ENCODE results near the gene SPDL1.
"Not testable (repeated sequence)": the region's sequence is repeated elsewhere in the genome, so short reads cannot be mapped to it uniquely, and the experiment has no call there.

Gene SPDL1

DNA sequence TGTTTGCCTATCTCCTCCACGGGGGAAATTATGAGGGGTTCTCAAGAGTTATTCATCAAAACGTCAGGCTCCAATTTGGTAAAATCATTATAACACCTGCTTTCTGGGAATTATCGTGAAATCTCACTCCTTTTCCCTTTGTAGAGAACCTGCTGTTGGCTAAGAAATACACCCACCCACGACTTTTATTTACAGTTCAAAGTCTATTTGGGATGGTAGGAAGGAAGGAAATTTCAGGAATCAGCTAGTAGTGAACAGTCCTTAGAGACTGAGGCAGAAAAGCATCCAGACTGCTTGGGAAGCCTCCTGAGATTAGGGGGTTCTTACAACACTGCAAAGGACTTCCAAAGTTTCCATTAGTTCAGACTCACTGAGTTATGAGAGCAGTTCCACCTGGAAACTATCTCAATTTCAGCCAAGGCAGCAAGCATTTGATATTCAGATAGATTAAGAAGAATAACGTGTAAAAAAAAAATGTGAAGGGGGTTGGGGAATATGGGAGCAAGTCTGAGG, 9.4 kb upstream of the SPDL1 start:
- no peak for DNase-seq

GRCh38 chr5:169576181-169576598, 7.4 kb upstream of the SPDL1 start:
- peak; percentile 96 for DNase-seq

- peak; percentile 59 for DNase-seq
These were observed 5.6 kb upstream of the SPDL1 start for GRCh38 chr5:169577951-169578350.

DNA sequence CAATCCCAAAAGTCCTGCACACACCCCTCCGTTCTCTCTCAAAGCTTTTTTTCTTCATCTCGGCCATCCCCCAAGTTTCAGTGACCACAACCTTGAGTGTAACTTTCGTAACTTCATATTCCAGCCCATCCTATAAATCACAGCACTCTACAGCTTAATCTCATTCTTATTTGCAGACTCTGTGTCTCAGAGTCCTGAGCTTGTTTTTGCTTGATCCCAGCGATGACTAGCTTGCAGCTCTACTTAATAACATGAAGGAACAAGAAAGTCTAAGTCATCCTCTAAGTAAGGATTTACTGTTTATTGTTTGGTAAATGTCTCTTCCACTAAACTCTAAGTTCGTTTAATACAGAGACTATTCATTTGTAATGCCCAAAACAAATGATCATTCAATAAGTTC, 2.6 kb upstream of the SPDL1 start:
- peak; percentile 17 for DNase-seq

GRCh38 chr5:169581580-169582227, 1.9 kb upstream of the SPDL1 start:
- DNase-seq, result peak; percentile 73

DNA sequence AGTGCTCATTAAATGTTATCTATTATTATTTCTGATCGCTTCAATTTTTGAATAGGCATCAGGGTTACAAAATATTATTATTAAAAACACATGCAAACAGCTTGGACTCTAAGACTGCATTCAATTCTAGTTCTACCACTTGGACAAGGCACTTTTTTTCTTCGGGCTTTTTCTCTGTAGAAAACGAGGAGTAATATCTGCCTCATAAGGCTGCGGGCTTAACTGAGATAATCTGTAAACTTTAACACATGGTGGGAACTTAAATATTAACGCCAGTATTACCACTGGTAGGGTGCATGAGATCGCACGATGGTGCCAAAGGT, 511 bp upstream of the SPDL1 start:
- no peak for DNase-seq

DNA sequence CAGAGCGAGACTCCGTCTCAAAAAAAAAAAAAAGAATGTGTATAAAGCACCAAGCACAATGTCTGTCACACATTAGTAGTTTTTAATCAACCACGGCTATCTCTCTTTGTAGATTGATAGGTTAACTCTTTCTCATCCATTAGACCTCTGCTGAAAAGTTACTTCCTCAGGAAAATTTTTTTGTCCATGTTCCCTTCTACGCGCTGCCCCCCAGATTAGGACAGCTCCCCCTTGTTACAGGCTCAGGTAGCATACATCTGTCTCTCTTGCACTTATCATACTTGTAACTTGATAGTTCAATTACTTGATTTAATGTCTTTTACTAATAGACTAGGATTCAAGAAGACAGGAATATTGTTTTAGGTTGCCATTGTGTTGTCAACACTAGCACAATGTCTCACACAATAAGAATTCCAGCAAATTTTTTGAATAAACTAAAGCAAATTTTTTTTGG, 1.5 kb downstream of the SPDL1 start:
- DNase-seq, result peak; percentile 25

DNA sequence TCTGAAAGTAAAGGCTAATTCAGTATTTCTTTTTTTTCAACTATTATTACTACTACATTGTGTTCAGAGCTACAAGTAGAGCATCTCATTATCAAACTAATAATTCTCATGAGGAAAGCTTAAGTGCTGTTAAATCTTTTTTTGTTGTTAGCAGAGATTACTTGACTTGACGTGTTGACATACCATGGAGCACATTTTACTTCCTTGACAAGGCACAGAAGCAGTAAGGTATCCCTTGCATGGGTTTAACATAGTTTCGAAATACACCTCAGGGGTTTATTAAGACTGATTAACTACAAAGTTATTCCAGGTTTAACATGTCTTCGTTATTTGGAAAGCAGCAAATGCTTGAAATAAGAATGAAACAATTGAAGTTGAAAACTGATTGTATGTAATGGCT, 7.0 kb downstream of the SPDL1 start:
- no peak for DNase-seq

GRCh38 chr5:169591636-169592035, 8.1 kb downstream of the SPDL1 start:
- peak; percentile 41 for DNase-seq

DNA sequence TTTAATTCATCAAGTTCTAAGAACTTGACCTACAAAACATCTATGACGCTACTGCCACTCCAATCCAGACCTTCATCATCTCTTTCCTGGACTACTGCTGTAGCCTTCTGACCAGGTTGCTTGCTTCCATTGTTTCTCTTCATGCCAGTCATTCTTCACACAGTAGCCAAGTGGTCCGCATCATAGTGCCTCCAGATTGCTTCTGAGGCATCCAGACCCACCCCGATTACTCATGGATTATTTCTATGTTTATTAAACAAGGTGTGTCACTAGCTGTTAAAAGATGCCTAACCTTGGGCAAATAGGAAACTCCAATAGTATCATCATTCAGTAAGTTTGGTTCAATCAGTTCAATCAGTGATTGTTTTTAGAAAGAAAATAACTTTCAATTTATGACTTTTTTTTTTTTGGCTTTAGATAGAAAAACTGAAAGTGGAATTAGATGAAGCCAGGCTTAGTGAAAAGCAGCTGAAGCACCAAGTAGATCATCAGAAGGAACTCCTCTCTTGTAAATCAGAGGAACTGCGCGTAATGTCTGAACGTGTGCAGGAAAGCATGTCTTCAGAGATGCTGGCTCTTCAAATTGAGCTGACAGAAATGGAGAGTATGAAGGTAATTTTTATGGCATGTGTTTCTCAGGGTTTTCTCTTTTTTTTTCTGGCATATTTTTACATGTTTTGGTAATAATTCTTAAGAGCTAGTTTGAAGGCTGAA, 9.5 kb downstream of the SPDL1 start:
- DNase-seq, result no peak

DNA sequence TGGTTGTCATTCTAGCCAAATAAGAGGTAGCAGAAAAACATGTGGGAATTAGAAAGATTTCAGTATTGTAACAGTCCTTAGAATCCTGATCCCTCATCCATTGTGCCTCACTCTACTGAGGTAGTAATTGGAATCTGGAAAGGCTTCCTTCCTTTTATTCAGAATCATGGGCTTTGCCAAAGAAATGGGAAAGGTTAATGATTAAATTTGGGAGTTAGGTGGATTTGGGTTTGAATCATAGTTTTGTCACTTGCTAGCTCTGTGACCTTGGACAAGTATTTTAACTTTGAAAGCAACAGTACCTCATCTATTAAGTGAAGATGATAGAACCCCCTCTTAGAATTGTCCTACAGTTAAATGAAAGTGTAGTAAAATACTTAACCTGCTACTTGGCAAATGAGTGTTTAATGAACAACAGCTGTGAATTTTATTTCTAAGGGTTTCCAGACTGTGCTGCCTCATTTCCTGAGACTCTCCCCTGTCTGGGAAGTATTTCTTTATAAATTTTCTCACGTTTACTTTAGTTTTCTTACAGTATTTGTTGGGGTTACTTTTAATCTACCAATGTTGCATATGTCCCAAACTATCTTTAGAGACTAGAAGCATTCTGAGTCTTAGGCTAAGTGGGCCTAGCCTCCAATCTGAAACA, 11.7 kb downstream of the SPDL1 start:
- DNase-seq, result peak; percentile 45

DNA sequence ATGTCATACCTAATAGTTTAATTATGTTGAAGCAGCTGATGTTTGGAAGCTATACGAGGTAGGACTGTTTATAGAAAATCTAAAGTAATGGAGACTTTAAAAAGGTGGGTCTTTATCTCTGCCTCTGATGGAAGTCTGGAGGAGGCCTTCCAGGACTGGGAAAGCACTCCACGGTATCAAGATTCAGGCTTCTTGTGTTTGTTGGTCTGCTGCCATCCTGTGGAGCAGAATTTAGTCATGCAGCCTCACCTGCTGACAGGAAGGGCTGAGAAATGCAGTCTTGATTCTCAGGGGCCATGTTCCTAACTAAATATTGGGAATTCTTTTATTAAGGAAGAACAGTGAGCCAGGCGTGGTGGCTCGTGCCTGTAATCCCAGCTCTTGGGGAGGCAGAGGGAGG, 15.9 kb downstream of the SPDL1 start:
- peak; percentile 16 for DNase-seq

DNA sequence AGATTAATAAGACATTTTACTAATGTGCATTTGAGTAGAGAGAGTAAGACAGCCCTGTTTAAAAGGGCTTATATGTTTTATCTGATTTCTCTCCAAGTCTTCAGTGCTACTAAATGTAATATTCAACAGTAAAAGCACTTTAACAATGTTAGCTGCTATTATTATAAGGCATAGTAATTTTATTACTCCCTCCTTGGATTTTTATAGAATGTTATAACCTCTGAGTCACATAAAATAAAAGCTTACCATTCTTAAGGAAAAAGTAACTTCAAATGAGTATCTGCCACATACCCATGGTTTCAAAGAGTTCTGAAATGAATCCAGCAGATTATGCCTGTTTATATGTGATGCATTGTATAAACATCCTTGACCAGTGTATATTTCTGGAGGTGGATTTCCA, 19.0 kb downstream of the SPDL1 start:
- DNase-seq, result peak; percentile 51

DNA sequence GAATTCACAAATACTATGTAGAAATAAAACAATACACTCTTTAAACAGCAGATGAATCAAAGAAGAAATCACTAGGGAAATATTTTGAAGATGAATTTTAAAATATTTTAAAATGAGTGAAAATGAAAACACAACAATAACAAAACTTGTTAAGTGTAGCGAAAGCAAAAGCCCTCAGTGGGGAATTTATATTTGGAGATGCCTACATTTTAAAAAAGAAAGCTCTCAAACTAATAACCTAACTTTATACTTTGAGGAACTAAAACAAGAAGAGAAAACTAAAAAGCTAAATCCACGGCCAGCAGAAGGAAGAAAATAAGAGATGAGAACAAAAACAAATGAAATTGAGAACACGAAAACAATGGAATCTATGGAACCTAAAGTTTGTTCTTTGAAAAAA, 22.7 kb downstream of the SPDL1 start:
- no peak for DNase-seq

DNA sequence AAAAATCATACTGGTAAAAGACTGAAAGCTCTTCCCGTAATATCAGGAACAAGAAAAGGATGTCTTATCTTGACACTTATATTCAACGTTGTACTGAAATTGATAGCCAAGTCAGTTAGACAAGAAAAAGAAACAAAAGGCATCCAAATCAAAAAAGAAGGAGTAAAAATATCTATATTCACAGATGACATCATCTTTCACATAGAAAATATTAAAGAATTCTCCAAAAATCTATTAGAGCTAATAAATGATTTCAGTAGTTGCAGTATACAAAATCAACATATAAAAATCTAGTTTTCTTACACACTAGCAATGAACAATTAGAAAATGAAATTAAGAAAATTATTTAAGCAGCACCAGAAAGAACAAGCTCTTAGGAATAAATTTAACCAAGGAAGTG, 24.3 kb downstream of the SPDL1 start:
- no peak for DNase-seq

GRCh38 chr5:169609716-169610115, 26.1 kb downstream of the SPDL1 start:
- DNase-seq, result no peak

DNA sequence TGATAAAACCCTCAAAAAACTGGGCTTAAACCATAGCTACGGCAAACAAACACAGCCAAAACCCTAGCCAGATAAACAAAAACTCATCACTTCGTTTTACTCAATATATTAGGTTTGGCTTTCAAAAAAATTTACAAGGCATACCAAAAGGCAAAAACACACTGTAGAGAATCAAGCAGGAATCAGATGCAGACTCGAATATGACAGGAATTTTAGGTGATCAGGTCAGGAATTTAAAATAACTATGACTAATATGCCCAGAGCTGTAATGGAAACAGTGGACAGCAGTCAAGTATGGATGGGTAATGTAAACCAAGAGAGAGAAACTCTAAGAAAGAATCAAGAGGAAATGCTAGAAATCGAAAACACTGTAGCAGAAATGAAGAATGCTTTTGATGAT, 27.0 kb downstream of the SPDL1 start:
- peak; percentile 52 for DNase-seq

DNA sequence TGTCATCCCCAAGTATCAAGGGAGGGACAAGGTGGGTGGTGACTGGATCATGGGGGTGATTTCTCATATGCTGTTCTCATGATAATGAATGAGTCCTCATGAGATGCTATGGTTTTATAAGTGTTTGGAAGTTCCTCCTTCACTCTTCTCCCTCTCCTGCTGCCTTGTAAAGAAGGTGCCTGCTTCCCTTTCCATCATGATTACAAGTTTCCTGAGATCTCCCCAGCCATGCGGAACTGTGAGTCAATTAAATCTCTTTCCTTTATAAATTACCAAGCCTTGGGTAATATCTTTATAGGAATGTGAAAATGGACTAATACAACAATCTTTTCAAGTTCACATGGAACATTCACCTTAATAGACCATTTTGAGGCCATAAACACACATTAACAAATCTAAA, 32.0 kb downstream of the SPDL1 start:
- DNase-seq, result no peak

- not testable (repeated sequence) for DNase-seq
These were observed 40.7 kb downstream of the SPDL1 start for GRCh38 chr5:169624307-169624706.

- peak; percentile 98 for DNase-seq
These were observed 43.2 kb downstream of the SPDL1 start for GRCh38 chr5:169626779-169627178.

GRCh38 chr5:169627551-169627950, 44.0 kb downstream of the SPDL1 start:
- no peak for DNase-seq

- peak; percentile 78 for DNase-seq
These were observed 45.3 kb downstream of the SPDL1 start for GRCh38 chr5:169628892-169629291.

DNA sequence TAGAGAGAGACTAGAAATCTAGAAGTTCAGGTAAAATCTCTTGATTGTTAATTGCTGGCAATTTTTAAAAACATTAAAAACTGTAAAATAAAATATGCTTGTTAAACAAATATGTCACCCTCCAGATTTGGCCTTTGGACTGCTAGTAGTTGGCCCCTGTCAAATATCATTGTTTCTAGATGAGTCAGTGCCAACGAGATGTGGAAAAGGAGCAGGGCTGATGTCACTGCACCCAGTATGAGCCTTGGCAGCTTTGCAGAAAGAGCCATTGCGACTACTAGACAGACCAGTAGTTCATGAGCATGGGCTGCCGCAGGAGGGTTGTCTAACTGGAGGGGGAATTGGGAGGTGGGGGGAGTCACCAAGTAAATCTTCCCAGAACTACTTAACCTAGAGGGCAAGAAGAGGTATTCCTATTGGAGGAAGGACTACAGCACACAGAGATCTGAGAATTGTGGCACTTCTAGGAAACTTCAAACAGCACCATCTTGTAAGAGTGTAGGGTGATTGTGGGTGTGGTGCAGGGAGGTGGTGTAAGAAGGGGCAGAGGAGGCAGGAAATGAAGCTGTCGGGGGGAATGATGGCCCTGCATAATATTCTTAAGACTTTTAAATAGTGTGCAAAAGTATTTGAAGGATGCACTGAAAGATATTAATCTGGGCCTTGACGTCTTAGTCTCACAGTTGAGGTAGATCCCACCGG, 46.4 kb downstream of the SPDL1 start:
- peak; percentile 91 for DNase-seq
